Measurements from ENCODE around the gene RRAGB.
A peak's percentile ranks its signal among the peaks of the same experiment; 100 is the strongest.
"Not testable (repeated sequence)": the region's sequence is repeated elsewhere in the genome, so short reads cannot be mapped to it uniquely, and the experiment has no call there.

Gene RRAGB, protein sequence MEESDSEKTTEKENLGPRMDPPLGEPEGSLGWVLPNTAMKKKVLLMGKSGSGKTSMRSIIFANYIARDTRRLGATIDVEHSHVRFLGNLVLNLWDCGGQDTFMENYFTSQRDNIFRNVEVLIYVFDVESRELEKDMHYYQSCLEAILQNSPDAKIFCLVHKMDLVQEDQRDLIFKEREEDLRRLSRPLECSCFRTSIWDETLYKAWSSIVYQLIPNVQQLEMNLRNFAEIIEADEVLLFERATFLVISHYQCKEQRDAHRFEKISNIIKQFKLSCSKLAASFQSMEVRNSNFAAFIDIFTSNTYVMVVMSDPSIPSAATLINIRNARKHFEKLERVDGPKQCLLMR

GRCh38 chrX:55717521-55718497, at the start of gene RRAGB:
Gene RRAGB, plus strand, starts transcription at chrX:55717749. Its CDS starts 579 bp downstream, at chrX:55718328.
- peak; percentile 6 for DNase-seq

DNA sequence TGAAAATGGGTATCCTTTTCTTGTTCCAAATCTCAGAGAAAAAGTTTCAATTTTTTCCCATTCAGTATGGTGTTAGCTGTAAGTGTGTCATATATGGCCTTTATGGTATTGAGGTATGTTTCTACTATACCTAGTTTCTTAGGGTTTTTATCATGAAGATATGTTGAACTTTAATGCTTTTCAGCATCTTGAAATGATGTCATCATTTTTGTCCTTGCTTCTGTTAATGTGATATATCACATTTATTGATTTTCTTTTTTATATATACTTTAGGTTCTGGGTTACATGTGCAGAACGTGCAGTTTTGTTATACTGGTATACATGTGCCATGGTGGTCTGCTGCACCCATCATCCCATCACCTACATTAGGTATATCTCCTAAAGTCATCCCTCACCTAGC, 49.5 kb upstream of the RRAGB start:
- DNase-seq, result no peak

- not testable (repeated sequence) for DNase-seq
These were observed 29.0 kb upstream of the RRAGB start for GRCh38 chrX:55688579-55688978.

DNA sequence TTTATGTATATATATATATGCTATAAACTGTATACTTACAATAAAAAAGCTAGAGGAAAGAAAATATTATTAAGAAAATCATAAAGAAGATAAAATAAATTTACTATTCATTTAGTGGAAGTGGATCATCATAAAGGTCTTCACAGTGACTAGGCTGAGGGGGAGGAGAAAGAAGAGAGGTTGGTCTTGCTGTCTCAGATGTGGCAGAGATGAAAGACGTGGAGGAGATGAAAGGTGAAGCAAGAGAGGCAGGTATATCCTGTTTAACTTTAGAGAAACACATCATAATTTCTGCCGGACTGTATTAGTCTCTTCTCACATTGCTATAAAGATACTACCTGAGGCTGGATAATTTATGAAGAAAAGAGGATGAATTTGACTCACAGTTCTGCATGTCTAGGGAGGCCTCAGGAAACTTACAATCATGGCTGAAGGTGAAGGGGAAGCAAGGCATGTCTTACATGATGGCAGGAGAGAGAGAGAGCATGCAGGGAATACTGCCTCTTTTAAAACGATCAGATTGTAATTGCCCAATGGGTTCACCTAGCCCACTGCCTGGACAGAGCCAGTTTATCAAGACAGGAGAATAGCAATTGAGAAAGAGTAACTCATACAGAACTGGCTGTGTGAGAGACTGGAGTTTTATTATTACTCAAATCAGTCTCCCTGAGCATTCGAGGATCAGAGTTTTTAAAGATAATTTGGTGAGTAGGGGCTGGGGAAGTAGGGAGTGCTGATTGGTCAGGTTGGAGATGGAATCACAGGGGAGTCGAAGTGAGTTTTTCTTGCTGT, 22.1 kb upstream of the RRAGB start:
- DNase-seq, result no peak

- DNase-seq, result no peak
These were observed 20.2 kb upstream of the RRAGB start for GRCh38 chrX:55697381-55697780.

DNA sequence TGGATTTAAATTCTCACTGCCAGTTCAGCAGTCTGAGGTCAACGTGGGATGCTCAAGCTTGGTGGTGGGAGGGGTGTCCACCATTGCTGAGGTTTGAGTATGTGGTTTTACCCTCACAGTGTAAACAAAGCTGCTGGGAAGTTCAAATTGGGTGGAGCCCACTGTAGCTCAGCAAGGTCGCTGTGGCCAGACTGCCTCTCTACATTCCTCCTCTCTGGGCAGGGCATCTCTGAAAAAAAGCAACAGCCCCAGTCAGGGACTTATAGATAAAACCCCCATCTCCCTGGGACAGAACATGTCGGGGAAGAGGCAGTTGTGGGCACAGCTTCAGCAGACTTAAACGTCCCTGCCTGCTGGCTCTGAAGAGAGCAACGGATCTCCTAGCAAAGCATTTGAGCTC, 14.9 kb upstream of the RRAGB start:
- no peak for DNase-seq

- DNase-seq, result not testable (repeated sequence)
These were observed 14.1 kb upstream of the RRAGB start for GRCh38 chrX:55703436-55703835.

DNA sequence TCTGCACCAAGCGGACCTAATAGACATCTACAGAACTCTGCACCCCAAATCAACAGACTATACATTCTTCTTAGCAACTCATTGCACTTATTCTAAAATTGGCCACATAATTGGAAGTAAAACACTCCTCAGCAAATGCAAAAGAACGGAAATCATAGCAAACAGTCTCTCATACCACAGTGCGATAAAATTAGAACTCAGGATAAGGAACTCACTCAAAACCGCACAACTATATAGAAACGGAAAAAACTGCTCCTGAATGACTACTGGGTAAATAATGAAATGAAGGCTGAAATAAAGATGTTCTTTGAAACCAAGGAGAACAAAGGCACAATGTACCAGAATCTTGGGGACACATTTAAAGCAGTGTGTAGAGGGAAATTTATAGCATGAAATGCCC, 12.5 kb upstream of the RRAGB start:
- DNase-seq, result not testable (repeated sequence)

DNA sequence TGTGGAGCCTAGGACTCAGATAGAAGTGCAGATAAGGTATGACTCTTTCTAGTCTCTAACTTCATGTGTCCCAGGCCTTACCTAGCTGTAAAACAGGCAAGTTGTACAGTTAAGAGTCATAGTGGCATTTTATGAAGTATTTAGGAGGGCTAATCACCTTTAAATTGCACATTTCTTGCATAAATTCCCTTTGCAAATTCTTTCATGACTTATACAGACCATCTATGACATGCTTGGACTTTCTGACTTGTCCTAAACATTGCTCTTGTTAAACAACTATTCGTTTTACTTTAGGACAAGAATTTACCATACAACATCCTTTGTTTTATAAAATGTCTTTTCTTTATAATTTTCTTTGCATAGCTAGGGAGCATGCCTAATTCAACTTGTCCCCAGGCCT, 7.8 kb upstream of the RRAGB start:
- DNase-seq, result no peak

GRCh38 chrX:55710701-55711100, 6.8 kb upstream of the RRAGB start:
- DNase-seq, result no peak

GRCh38 chrX:55713631-55714030, 3.9 kb upstream of the RRAGB start:
- DNase-seq, result no peak

GRCh38 chrX:55714161-55714560, 3.4 kb upstream of the RRAGB start:
- DNase-seq, result no peak

- DNase-seq, result no peak
These were observed 1.7 kb upstream of the RRAGB start for GRCh38 chrX:55715847-55716246.

DNA sequence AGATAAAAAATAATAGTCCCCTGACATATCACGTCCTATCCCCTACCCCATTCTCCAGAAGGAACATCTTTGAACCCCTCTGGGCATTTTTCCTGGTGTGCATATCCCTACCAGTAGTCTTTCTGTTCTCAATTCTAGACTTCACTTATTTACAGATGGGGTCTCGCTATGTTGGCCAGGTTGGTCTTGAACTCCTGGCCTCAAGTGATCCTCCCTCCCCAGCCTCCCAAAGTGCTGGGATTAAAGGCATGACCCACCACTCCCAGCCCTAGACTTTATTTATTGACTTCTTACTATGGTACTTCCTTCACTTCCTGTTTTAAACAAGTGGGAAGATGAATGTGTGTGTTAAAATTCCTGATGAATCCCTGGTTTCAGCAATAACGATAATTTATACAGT, 612 bp upstream of the RRAGB start:
- DNase-seq, result no peak

- no peak for DNase-seq
These were observed 14.3 kb downstream of the RRAGB start for GRCh38 chrX:55731826-55732225.

GRCh38 chrX:55738969-55739368, 21.4 kb downstream of the RRAGB start:
- no peak for DNase-seq

DNA sequence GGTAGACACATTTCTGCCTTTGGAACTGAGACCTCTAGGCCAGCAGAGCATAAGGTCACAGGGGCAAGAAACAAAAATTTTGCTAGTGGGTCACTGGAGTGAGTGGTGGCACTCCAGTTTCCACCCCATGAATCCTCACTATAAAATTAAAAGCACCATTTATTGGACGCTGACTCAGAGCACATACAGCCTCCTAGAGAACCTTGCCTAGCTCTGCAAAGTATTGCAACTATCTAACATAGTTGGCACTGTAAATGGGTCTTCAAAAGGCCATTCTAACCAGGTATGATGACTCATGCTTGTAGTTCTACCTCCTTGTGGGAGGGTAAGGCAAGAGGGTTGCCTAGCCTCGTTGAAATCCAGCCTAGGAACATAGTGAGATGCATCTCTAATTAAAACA, 25.1 kb downstream of the RRAGB start:
- no peak for DNase-seq

DNA sequence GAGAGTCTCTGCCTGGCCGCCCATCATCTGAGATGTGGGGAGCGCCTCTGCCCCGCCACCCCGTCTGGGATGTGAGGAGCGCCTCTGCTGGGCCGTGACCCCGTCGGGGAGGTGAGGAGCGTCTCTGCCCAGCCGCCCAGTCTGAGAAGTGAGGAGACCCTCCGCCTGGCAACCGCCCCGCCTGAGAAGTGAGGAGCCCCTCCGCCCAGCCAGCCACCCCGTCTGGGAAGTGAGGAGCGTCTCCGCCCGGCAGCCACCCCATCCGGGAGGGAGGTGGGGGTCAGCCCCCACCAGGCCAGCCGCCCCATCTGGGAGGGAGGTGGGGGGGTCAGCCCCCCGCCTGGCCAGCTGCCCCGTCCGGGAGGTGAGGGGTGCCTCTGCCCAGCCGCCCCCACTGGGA, 30.9 kb downstream of the RRAGB start:
- DNase-seq, result not testable (repeated sequence)

DNA sequence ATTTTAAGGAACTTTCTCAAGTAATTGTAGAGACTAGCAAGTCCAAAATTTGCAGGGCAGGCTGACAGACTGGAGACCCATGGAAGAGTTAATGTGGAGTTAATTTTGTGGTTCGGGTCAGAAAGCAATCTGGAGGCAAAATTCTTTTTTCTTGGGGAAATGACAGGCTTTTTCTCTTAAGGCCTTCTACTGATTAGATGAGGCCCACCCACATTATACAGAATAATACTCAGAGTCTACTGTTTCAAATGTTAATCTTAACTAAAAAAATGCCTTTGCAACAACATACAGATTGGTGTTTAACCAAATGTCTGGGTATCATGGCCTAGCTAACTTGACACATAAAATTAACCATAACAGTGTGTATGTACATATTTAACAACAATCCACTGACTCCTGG, 32.7 kb downstream of the RRAGB start:
- no peak for DNase-seq

- DNase-seq, result no peak
These were observed 37.3 kb downstream of the RRAGB start for GRCh38 chrX:55754861-55755294.

DNA sequence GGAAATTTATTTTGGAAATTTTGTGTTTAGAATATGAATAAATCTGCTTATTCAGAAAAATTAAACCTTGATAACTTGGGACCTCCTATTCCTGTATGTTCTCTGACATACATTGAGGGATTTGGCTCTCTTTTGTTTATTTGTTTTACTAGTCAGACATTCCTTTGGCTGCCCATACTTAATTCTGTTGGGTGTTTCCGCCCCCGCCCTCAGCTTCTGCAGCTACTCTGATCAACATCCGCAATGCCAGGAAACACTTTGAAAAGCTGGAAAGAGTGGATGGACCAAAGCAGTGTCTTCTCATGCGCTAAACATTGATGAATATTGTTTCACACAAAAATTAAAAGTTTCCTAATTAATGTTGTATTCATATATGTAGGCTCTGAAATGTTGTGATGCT, 40.5 kb downstream of the RRAGB start:
- no peak for DNase-seq

- no peak for DNase-seq
These were observed 41.9 kb downstream of the RRAGB start for GRCh38 chrX:55759478-55759877.

GRCh38 chrX:55767100-55767499, 49.6 kb downstream of the RRAGB start:
- no peak for DNase-seq
